K562 (cell line): Measurements from ENCODE around the gene ITPR3. TPM values are rescaled to one million over a fixed set of nuclear protein-coding genes. Genes with fewer than 3 reads are reported as not detected.

ENCODE experiments used
- DPF2 ChIP-seq: fragments of 450-650 bp; IDR thresholded peaks from 2 replicates; pipeline ENCODE4 v1.6.1; 2016
- NFIX ChIP-seq: fragments of 250-450 bp; sonication (Bioruptor Pico); IDR thresholded peaks from 2 replicates; pipeline ENCODE4 v1.4.0; 2020; ENCODE audit warnings: low read depth, mild to moderate bottlenecking, moderate library complexity
- NR2C1 ChIP-seq, 2 experiments: fragments of 450-650 bp; IDR thresholded peaks; 2 replicates each; pipeline ENCODE4 v1.6.1; 2017; ENCODE audit warnings: mild to moderate bottlenecking in 2 of 2, antibody characterized with exemption in 1 of 2, inconsistent platforms in 1 of 2, missing compliant biosample characterization in 1 of 2, missing genetic modification characterization in 1 of 2
- PTRF ChIP-seq: fragments of 450-650 bp; IDR thresholded peaks from 2 replicates; pipeline ENCODE4 v1.6.1; 2016; ENCODE audit warnings: mild to moderate bottlenecking, missing genetic modification characterization, missing compliant biosample characterization
- SMC3 ChIP-seq: conservative IDR thresholded peaks from 2 replicates; pipeline ENCODE4 v1.6.1; 2011; ENCODE audit warnings: low read depth, low read length, improper control_type of control experiment; ENCODE audit not compliant: insufficient read depth
- TAL1 ChIP-seq: fragments of 450-650 bp; IDR thresholded peaks from 2 replicates; pipeline ENCODE4 v1.6.1; 2016; ENCODE audit warnings: mild to moderate bottlenecking
- ZBTB1 ChIP-seq: sonication (generic); formaldehyde crosslinking; IDR thresholded peaks from 2 replicates; pipeline ENCODE4 v1.8.1; 2023; ENCODE audit warnings: missing genetic modification reagents, low read depth, mild to moderate bottlenecking, borderline replicate concordance
- ZBTB8A ChIP-seq: fragments of 450-650 bp; IDR thresholded peaks from 2 replicates; pipeline ENCODE4 v1.6.1; 2018; ENCODE audit warnings: mild to moderate bottlenecking, moderate library complexity; ENCODE audit not compliant: partially characterized antibody
- ZFPM2 ChIP-seq: fragments of 250-450 bp; sonication (Bioruptor Pico); IDR thresholded peaks from 2 replicates; pipeline ENCODE4 v1.5.1; 2022; ENCODE audit warnings: mild to moderate bottlenecking
- ZNF12 ChIP-seq: sonication (generic); formaldehyde crosslinking; IDR thresholded peaks from 2 replicates; pipeline ENCODE4 v1.4.0; 2020; ENCODE audit warnings: mild to moderate bottlenecking, missing genetic modification reagents
- ZNF146 ChIP-seq: IDR thresholded peaks from one replicate; pipeline ENCODE4 v1.6.1; 2018; ENCODE audit warnings: missing compliant biosample characterization; ENCODE audit not compliant: unreplicated experiment
- ZNF174 ChIP-seq: fragments of 250-450 bp; sonication (Bioruptor Pico); IDR thresholded peaks from 2 replicates; pipeline ENCODE4 v1.4.0; 2020; ENCODE audit warnings: mild to moderate bottlenecking
- ZNF197 ChIP-seq: fragments of 200-800 bp; sonication (Bioruptor generic); IDR thresholded peaks from 2 replicates; pipeline ENCODE4 v1.6.1; 2016; ENCODE audit warnings: low read depth, missing genetic modification characterization, missing compliant biosample characterization
- polyA plus RNA-seq, 8 experiments: library from polyadenylated mRNA; depleted of rRNA in 4 of 8; stranded (reverse) in 5 of 8; unstranded in 3 of 8; fragments of >200 nt; fragmentation: Nextera tagmentation in 2 of 8; fragmentation: Illumina TruSeq in 1 of 8; extraction: Ambion mirVana in 2 of 8; extraction: Trizol in 1 of 8; gene quantifications; 2 replicates each; pipeline versions ENCODE4 v1.2.1 to v1.2.3, GENCODE V29; 2011 to 2014; ENCODE audit warnings: inconsistent platforms in 1 of 8, missing spikeins in 1 of 8
- total RNA-seq, 7 experiments: library from RNA; depleted of rRNA in 6 of 7; stranded (reverse); fragments of >200 nt in 6 of 7; fragmentation: Illumina TruSeq in 2 of 7; extraction: Trizol in 2 of 7; gene quantifications; 2 replicates each; pipeline versions ENCODE4 v1.2.1 to v1.2.3, GENCODE V29; 2011 to 2021; ENCODE audit warnings: low replicate concordance in 1 of 7
- TF ChIP-seq, protein P1 (sequence below): fragments of 250-450 bp; sonication (Bioruptor Pico); IDR thresholded peaks from 2 replicates; pipeline ENCODE4 v1.8.0; 2022; ENCODE audit warnings: inconsistent platforms
- TF ChIP-seq, protein P2 (sequence below): sonication (generic); formaldehyde crosslinking; IDR thresholded peaks from 2 replicates; pipeline ENCODE4 v1.8.0; 2022; ENCODE audit warnings: mild to moderate bottlenecking, low read depth, missing genetic modification reagents
- TF ChIP-seq, protein P3 (sequence below): fragments of 200-800 bp; sonication (Bioruptor generic); IDR thresholded peaks from 2 replicates; pipeline ENCODE4 v1.6.1; 2017; ENCODE audit warnings: missing genetic modification characterization, missing compliant biosample characterization
- TF ChIP-seq, protein P4 (sequence below): sonication (generic); formaldehyde crosslinking; IDR thresholded peaks from 2 replicates; pipeline ENCODE4 v1.8.1; 2023; ENCODE audit warnings: missing genetic modification reagents, mild to moderate bottlenecking, borderline replicate concordance

ITPR3 gene
- total and polyA plus RNA-seq, 9 of the 15 experiments (the other 6 are each of a cell fraction or from before 2014, with no cell fraction given) = 0.39 to 35.7 (median 13.2) TPM

DNA sequence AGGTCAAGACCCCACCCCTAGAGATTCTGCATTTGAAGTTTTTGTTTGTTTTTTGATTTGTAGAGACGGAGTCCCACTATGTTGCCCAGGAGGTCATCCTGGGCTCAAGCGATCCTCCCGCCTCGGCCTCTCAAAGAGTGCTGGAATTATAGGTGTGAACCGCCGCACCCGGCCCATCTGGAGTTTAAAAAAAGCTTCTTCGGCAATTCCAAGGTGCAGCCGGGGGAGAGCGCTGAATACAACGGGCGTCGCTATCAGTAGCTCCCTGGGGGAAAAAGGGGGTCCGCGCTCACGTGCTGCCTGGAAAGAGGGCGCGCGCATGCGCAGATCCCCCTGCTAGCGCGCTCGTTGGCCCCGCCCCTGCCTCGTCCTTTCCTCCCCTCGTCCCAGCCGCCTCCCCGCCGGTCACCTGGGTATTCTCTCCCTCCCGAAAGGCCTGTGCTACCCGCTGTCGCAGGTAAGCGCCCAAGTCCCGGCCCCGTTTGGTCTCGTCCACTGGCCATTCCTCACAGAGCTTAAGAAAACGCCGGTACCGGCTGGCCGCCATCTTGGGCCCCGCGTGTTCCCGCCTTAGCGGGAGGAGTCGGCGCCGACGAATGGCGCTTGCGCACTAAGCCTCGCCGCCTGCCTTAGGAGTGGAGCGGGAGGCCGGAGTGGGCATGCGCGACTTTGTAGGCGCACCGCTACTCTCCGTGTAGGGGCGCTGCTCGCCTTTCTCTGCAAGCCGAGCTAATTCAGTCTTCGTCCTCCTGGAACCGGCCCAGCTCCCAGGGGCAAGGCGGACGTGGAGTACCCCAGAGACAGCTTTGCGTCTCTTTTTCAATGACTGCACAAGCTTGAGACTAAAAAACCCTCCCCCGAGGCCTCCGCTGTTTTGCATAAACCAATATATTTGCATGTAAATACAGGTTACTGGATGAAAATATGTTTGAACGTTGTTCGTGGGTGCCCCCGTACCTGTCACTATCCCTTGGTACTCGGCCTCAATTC, 90.3 kb downstream of the ITPR3 start, which contains the start of gene UQCC2 (continued):
- TF ChIP-seq ZBTB1 (no peak), ZNF174 (no peak), TAL1 (no peak), ZBTB8A (no peak), DPF2 (no peak), ZNF197 (CRISPR knock-in tag) (peak; percentile 41; the same call in 1 of the 2 replicates), SMC3 (peak; percentile 70), ZNF12 (CRISPR knock-in tag) (peak; percentile 17; the same call in 1 of the 2 replicates), ZFPM2 (CRISPR knock-in tag) (no peak), NR2C1 (IDR thresholded peaks at IDR 0.05) (no peak), NR2C1 (tag; IDR thresholded peaks at IDR 0.05) (peak; percentile 52; the same call in 1 of the 2 replicates), NFIX (CRISPR knock-in tag) (no peak), ZNF146 (CRISPR knock-in tag) (no peak), PTRF (no peak; the same call in 1 of the 2 replicates)
- TF ChIP-seq, protein P1, sequence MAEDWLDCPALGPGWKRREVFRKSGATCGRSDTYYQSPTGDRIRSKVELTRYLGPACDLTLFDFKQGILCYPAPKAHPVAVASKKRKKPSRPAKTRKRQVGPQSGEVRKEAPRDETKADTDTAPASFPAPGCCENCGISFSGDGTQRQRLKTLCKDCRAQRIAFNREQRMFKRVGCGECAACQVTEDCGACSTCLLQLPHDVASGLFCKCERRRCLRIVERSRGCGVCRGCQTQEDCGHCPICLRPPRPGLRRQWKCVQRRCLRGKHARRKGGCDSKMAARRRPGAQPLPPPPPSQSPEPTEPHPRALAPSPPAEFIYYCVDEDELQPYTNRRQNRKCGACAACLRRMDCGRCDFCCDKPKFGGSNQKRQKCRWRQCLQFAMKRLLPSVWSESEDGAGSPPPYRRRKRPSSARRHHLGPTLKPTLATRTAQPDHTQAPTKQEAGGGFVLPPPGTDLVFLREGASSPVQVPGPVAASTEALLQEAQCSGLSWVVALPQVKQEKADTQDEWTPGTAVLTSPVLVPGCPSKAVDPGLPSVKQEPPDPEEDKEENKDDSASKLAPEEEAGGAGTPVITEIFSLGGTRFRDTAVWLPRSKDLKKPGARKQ (CRISPR knock-in tag) = no peak
- TF ChIP-seq, protein P2, sequence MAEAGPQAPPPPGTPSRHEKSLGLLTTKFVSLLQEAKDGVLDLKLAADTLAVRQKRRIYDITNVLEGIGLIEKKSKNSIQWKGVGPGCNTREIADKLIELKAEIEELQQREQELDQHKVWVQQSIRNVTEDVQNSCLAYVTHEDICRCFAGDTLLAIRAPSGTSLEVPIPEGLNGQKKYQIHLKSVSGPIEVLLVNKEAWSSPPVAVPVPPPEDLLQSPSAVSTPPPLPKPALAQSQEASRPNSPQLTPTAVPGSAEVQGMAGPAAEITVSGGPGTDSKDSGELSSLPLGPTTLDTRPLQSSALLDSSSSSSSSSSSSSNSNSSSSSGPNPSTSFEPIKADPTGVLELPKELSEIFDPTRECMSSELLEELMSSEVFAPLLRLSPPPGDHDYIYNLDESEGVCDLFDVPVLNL (CRISPR knock-in tag) = peak; percentile 85
- TF ChIP-seq, protein P3, sequence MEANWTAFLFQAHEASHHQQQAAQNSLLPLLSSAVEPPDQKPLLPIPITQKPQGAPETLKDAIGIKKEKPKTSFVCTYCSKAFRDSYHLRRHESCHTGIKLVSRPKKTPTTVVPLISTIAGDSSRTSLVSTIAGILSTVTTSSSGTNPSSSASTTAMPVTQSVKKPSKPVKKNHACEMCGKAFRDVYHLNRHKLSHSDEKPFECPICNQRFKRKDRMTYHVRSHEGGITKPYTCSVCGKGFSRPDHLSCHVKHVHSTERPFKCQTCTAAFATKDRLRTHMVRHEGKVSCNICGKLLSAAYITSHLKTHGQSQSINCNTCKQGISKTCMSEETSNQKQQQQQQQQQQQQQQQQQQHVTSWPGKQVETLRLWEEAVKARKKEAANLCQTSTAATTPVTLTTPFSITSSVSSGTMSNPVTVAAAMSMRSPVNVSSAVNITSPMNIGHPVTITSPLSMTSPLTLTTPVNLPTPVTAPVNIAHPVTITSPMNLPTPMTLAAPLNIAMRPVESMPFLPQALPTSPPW (CRISPR knock-in tag) = peak; percentile 55
- TF ChIP-seq, protein P4, sequence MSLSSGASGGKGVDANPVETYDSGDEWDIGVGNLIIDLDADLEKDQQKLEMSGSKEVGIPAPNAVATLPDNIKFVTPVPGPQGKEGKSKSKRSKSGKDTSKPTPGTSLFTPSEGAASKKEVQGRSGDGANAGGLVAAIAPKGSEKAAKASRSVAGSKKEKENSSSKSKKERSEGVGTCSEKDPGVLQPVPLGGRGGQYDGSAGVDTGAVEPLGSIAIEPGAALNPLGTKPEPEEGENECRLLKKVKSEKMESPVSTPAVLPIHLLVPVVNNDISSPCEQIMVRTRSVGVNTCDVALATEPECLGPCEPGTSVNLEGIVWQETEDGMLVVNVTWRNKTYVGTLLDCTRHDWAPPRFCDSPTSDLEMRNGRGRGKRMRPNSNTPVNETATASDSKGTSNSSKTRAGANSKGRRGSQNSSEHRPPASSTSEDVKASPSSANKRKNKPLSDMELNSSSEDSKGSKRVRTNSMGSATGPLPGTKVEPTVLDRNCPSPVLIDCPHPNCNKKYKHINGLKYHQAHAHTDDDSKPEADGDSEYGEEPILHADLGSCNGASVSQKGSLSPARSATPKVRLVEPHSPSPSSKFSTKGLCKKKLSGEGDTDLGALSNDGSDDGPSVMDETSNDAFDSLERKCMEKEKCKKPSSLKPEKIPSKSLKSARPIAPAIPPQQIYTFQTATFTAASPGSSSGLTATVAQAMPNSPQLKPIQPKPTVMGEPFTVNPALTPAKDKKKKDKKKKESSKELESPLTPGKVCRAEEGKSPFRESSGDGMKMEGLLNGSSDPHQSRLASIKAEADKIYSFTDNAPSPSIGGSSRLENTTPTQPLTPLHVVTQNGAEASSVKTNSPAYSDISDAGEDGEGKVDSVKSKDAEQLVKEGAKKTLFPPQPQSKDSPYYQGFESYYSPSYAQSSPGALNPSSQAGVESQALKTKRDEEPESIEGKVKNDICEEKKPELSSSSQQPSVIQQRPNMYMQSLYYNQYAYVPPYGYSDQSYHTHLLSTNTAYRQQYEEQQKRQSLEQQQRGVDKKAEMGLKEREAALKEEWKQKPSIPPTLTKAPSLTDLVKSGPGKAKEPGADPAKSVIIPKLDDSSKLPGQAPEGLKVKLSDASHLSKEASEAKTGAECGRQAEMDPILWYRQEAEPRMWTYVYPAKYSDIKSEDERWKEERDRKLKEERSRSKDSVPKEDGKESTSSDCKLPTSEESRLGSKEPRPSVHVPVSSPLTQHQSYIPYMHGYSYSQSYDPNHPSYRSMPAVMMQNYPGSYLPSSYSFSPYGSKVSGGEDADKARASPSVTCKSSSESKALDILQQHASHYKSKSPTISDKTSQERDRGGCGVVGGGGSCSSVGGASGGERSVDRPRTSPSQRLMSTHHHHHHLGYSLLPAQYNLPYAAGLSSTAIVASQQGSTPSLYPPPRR (CRISPR knock-in tag) = no peak
